Vagina (tissue), 2 donors: ENCODE results near the gene SHLD2.
"Not testable (repeated sequence)": the region's sequence is repeated elsewhere in the genome, so short reads cannot be mapped to it uniquely, and the experiment has no call there.

Experiments used
- CTCF ChIP-seq, 3 experiments: fragments of 450-650 bp in 2 of 3; fragments of 200-600 bp in 1 of 3; sonication (generic) in 1 of 3; IDR thresholded peaks; one replicate each; pipeline ENCODE4 v1.5.1; 2017 to 2019; ENCODE audit warnings: antibody characterized with exemption in 3 of 3, mild to moderate bottlenecking in 2 of 3, moderate library complexity in 2 of 3
- POLR2AphosphoS5 ChIP-seq, 2 donors: sonication (generic); formaldehyde crosslinking; IDR thresholded peaks; one replicate each; pipeline ENCODE4 v1.9.0; 2017; ENCODE audit warnings: antibody characterized with exemption in 2 of 2, mild to moderate bottlenecking in 2 of 2, low read depth in 1 of 2; ENCODE audit not compliant: insufficient read depth in 1 of 2

- not testable (repeated sequence) for TF ChIP-seq POLR2AphosphoS5 (IDR thresholded peaks at IDR 0.05; ENCODE audit: insufficient read depth in 1 of 2, low read depth in 1 of 2); CTCF (IDR thresholded peaks at IDR 0.05)
Observed at GRCh38 chr10:87229211-87229610, 134.2 kb downstream of the SHLD2 start.
